Measurements from ENCODE around the gene ABCF2. TPM values are rescaled to one million over a fixed set of nuclear protein-coding genes. Genes with fewer than 3 reads are reported as not detected.
A peak's percentile ranks its signal among the peaks of the same experiment; 100 is the strongest.

Gene ABCF2
- total and polyA plus RNA-seq, 10 of the 15 experiments (the other 5 are each of a cell fraction or from before 2014, with no cell fraction given), result 29.3 to 76.3 (median 57.1) TPM

DNA sequence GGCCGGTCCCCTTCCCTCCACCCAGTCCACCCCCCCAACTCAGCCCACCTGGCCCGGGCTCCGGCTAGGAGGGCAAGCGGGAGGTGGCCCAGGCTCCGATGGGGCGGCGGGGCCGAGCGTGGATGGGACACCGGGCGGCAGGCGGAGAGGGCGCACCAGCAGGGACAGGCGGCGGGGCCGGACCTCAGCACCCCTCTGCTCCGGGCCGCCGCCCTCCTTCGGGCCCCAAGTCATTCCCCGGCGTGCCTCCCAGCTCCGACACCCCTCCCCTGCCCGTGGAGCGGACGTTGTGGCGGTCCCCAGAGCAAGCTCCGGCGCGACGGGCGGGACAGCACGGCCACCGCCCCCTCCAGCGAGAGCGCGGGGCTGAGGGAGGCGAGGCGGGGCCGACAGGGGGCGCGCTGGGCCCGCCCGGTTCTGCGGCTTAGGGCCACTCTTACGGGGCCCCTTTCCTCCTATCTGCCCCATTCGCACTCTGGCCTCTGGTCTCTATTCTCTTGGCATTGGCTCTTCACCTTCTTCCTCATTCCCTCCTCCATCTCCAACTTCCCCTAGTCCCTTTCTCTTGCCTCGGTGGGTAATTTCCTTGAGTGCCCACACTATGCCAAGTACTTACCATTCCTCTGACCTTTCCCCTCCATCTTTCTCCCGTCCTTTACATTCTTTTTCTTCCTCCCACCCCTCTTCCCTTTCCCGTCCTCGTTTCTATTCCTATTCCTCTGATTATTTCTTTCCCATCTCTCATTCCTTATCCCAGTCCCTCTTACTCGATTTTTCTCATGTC, 58.8 kb downstream of the ABCF2 start:
- in situ Hi-C loops (cut with MboI), result no loop called here
- Histone ChIP-seq H3K36me3 (ENCODE audit: control insufficient read depth in 2 of 2, insufficient read depth in 2 of 2, low read length in 1 of 2) (no peaks in the 10 kb centered on the region), H3K27ac (ENCODE audit: control insufficient read depth, insufficient read depth) (no peak overlapping the region), H3K9me3 (replicated peaks; ENCODE audit: control insufficient read depth, insufficient read depth, low read length) (no peaks in the 10 kb centered on the region), H3K79me2 (ENCODE audit: control insufficient read depth, insufficient read depth, low read length) (no peaks in the 10 kb centered on the region), H3K4me1 (ENCODE audit: control insufficient read depth, insufficient read depth, low read length) (no peaks in the 10 kb centered on the region), H3K4me2 (ENCODE audit: control insufficient read depth, insufficient read depth) (peak overlapping the region; percentile 47), H2AFZ (ENCODE audit: control insufficient read depth, low read depth, low read length) (peak overlapping the region; percentile 13; the same call in 1 of the 2 replicates), H3K4me3 (no peak overlapping the region), H4K20me1 (ENCODE audit: control insufficient read depth, insufficient read depth) (no peaks in the 10 kb centered on the region), H3K9ac (ENCODE audit: control insufficient read depth, insufficient read depth, low read length) (no peak overlapping the region), H3K27me3 (replicated peaks in 1 of 2; ENCODE audit: control insufficient read depth in 2 of 2, insufficient read depth in 2 of 2, low read length in 1 of 2) (peaks cover 14 to 23% of the 10 kb centered on the region in 2 experiments)
- CTCF ChIA-PET, result interaction anchor here (0.7 kb wide), 1 partner anchor 44 kb away, joined by 4 read pairs; no protein-coding TSS in a partner anchor
- intact Hi-C loops (cut with micrococcal nuclease; ENCODE audit: unreplicated experiment), result no loop called here
- POLR2A ChIA-PET, result no interaction called here
- FAIRE-seq (no peak), ATAC-seq (peak; percentile 88), DNase-seq (ENCODE audit: low read depth, low spot score) (no peak)
- TF ChIP-seq EED (IDR thresholded peaks at IDR 0.05; ENCODE audit: low read depth) (no peak), EZH2 (IDR thresholded peaks at IDR 0.05; ENCODE audit: borderline replicate concordance, control insufficient read depth, low read depth, low read length) (0 out of 2 replicates have a peak, but pooled peaks have one; percentile 43), PAX5 (IDR thresholded peaks at IDR 0.05; ENCODE audit: borderline replicate concordance, low read depth, low read length) (no peak), ASH2L (IDR thresholded peaks at IDR 0.05; ENCODE audit: borderline replicate concordance, low read depth) (no peak), CHD1 (IDR thresholded peaks at IDR 0.05; ENCODE audit: low read depth, low read length) (no peak), LARP7 (IDR thresholded peaks at IDR 0.05) (no peak), SMC3 (IDR thresholded peaks at IDR 0.05; ENCODE audit: borderline replicate concordance, low read length) (peak; percentile 11; the same call in 1 of the 2 replicates), DPF2 (IDR thresholded peaks at IDR 0.05) (0 out of 2 replicates have a peak, but pooled peaks have one; percentile 12), MEF2A (IDR thresholded peaks at IDR 0.05; ENCODE audit: insufficient read depth, low read depth, low read length) (no peak), NR2C1 (IDR thresholded peaks at IDR 0.05) (no peak)
- TF ChIP-seq, protein P1, sequence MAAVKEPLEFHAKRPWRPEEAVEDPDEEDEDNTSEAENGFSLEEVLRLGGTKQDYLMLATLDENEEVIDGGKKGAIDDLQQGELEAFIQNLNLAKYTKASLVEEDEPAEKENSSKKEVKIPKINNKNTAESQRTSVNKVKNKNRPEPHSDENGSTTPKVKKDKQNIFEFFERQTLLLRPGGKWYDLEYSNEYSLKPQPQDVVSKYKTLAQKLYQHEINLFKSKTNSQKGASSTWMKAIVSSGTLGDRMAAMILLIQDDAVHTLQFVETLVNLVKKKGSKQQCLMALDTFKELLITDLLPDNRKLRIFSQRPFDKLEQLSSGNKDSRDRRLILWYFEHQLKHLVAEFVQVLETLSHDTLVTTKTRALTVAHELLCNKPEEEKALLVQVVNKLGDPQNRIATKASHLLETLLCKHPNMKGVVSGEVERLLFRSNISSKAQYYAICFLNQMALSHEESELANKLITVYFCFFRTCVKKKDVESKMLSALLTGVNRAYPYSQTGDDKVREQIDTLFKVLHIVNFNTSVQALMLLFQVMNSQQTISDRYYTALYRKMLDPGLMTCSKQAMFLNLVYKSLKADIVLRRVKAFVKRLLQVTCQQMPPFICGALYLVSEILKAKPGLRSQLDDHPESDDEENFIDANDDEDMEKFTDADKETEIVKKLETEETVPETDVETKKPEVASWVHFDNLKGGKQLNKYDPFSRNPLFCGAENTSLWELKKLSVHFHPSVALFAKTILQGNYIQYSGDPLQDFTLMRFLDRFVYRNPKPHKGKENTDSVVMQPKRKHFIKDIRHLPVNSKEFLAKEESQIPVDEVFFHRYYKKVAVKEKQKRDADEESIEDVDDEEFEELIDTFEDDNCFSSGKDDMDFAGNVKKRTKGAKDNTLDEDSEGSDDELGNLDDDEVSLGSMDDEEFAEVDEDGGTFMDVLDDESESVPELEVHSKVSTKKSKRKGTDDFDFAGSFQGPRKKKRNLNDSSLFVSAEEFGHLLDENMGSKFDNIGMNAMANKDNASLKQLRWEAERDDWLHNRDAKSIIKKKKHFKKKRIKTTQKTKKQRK (IDR thresholded peaks at IDR 0.05; ENCODE audit: low read depth, low read length), result no peak
- TF ChIP-seq, protein P2, sequence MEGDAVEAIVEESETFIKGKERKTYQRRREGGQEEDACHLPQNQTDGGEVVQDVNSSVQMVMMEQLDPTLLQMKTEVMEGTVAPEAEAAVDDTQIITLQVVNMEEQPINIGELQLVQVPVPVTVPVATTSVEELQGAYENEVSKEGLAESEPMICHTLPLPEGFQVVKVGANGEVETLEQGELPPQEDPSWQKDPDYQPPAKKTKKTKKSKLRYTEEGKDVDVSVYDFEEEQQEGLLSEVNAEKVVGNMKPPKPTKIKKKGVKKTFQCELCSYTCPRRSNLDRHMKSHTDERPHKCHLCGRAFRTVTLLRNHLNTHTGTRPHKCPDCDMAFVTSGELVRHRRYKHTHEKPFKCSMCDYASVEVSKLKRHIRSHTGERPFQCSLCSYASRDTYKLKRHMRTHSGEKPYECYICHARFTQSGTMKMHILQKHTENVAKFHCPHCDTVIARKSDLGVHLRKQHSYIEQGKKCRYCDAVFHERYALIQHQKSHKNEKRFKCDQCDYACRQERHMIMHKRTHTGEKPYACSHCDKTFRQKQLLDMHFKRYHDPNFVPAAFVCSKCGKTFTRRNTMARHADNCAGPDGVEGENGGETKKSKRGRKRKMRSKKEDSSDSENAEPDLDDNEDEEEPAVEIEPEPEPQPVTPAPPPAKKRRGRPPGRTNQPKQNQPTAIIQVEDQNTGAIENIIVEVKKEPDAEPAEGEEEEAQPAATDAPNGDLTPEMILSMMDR (IDR thresholded peaks at IDR 0.05 in 2 of 3, conservative IDR thresholded peaks at IDR 0.05 in 1 of 3; ENCODE audit: control insufficient read depth in 2 of 3, extremely low read depth in 1 of 3, insufficient read depth in 1 of 3, low read depth in 3 of 3, low read length in 3 of 3), result peak; percentile 45 to 61 (median 60)
- TF ChIP-seq, protein P3, sequence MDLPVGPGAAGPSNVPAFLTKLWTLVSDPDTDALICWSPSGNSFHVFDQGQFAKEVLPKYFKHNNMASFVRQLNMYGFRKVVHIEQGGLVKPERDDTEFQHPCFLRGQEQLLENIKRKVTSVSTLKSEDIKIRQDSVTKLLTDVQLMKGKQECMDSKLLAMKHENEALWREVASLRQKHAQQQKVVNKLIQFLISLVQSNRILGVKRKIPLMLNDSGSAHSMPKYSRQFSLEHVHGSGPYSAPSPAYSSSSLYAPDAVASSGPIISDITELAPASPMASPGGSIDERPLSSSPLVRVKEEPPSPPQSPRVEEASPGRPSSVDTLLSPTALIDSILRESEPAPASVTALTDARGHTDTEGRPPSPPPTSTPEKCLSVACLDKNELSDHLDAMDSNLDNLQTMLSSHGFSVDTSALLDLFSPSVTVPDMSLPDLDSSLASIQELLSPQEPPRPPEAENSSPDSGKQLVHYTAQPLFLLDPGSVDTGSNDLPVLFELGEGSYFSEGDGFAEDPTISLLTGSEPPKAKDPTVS (IDR thresholded peaks at IDR 0.05; ENCODE audit: low read depth, low read length), result no peak
- 29% methylated on average over 45 of the region's 52 CpGs for WGBS (ENCODE audit: insufficient coverage, insufficient replicate concordance, low lambda C conversion rate, missing lambda C conversion rate)
- RAD21 ChIA-PET (ENCODE audit: unreplicated experiment), result no interaction called here
- BruUV-seq (replicated peaks), result no TSS peak
- SMC1A ChIA-PET (ENCODE audit: uncharacterized antibody, unreplicated experiment), result no interaction called here
